Measurements from ENCODE around the gene MMP2. TPM values are rescaled to one million over a fixed set of nuclear protein-coding genes. Genes with fewer than 3 reads are reported as not detected.

MMP2 gene
- total and polyA plus RNA-seq, 2 of the 13 experiments (the other 11 are each of a cell fraction or from before 2014, with no cell fraction given): 0.31 to 1.3 TPM

DNA sequence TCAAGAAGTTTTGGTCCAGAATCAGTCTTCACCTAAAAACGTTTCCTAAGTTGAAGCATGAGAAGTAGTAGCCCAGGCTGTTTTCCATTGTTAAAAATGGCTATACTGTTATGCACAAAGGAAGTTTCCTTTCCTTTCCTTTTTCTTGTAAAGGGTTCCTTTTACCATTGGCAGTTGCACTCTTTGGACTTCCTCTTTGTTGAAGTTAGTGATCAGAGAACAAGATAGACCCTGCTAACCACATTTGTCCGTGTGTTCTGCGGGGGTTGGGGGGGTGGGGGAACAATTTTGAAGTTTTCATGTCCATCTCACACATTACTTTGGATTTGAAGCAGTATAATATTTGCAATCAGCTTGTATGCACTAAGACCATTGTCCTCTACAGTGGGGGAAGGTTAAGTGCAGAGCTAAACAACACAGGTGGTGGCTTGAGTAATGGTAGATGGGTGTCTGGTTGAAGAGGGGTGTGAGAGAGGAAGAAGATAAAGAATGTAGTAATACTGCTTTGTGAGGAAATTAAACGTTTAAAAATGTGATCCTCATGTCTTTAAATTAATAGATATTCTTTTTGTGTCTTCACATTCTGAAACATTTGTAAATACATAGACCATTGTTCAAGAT lies 31.3 kb downstream of the MMP2 start:
- H3K36me3 ChIP-seq (replicated peaks in 1 of 2; ENCODE audit: control insufficient read depth in 1 of 2, insufficient read depth in 2 of 2, low read length in 2 of 2): no peaks in the 10 kb centered on the region
- POLR2A ChIA-PET: no interaction called here
- intact Hi-C loops (cut with micrococcal nuclease; ENCODE audit: unreplicated experiment): no loop called here
- no peak for DNase-seq (ENCODE audit: low spot score)
- H3K27ac ChIP-seq (ENCODE audit: extremely low read length, insufficient read depth, low read length): no peak overlapping the region
- H4K20me1 ChIP-seq (ENCODE audit: insufficient read depth, low read length): no peaks in the 10 kb centered on the region
- H3K4me1 ChIP-seq (ENCODE audit: insufficient read depth, low read length): peaks cover 45% of the 10 kb centered on the region
- H3K79me2 ChIP-seq (ENCODE audit: insufficient read depth, low read length): peaks cover 6% of the 10 kb centered on the region
- ATAC-seq: no peak
- in situ Hi-C loops (cut with HindIII; ENCODE audit: extremely low pct_ligation_motif_present, low pct_unique_long_range_greater_than_20kb): no loop called here
- H3K4me2 ChIP-seq (ENCODE audit: low read depth, low read length): peak overlapping the region; percentile 93
- CTCF ChIA-PET (ENCODE audit: low intra/inter-chr PET ratio, low total read pairs): no interaction called here
- H2AFZ ChIP-seq (ENCODE audit: low read length): no peak overlapping the region
- H3K9ac ChIP-seq (ENCODE audit: insufficient read depth, low read depth, low read length): peak overlapping the region; percentile 58; the same call in 1 of the 2 replicates
- H3K9me3 ChIP-seq (ENCODE audit: low read length): peaks cover 10% of the 10 kb centered on the region
- H3K27me3 ChIP-seq (ENCODE audit: control insufficient read depth in 1 of 2, insufficient read depth in 2 of 2, low read length in 2 of 2): no peaks in the 10 kb centered on the region
- FAIRE-seq: no peak
- BruUV-seq (replicated peaks): no TSS peak
- 8% methylated on average over 4 of the region's 4 CpGs for WGBS (ENCODE audit: low lambda C conversion rate)
- peak overlapping the region; percentile 69 to 88 (median 76); a peak in 5 of 6 replicates for H3K4me3 ChIP-seq (replicated peaks in 1 of 3; ENCODE audit: insufficient read depth in 1 of 3, low read depth in 2 of 3, low read length in 3 of 3)
- TF ChIP-seq ETV5 (CRISPR knock-in tag; IDR thresholded peaks at IDR 0.05; ENCODE audit: borderline replicate concordance): no peak
- no peak for TF ChIP-seq YEATS2 (CRISPR knock-in tag; IDR thresholded peaks at IDR 0.05; ENCODE audit: borderline replicate concordance)
- TF ChIP-seq ATF6 (CRISPR knock-in tag; conservative IDR thresholded peaks at IDR 0.05): no peak
- no peak for TF ChIP-seq ZNF431 (CRISPR knock-in tag; IDR thresholded peaks at IDR 0.05; ENCODE audit: borderline replicate concordance, low read depth)
- TF ChIP-seq MTF2 (CRISPR knock-in tag; IDR thresholded peaks at IDR 0.05; ENCODE audit: borderline replicate concordance): no peak
- TF ChIP-seq ZNF20 (CRISPR knock-in tag; IDR thresholded peaks at IDR 0.05): no peak
- no peak for TF ChIP-seq ZNF720 (CRISPR knock-in tag; IDR thresholded peaks at IDR 0.05)
- TF ChIP-seq NBN (conservative IDR thresholded peaks at IDR 0.05): no peak
- no peak for TF ChIP-seq FOXK2 (IDR thresholded peaks at IDR 0.05)
- TF ChIP-seq, protein P1, sequence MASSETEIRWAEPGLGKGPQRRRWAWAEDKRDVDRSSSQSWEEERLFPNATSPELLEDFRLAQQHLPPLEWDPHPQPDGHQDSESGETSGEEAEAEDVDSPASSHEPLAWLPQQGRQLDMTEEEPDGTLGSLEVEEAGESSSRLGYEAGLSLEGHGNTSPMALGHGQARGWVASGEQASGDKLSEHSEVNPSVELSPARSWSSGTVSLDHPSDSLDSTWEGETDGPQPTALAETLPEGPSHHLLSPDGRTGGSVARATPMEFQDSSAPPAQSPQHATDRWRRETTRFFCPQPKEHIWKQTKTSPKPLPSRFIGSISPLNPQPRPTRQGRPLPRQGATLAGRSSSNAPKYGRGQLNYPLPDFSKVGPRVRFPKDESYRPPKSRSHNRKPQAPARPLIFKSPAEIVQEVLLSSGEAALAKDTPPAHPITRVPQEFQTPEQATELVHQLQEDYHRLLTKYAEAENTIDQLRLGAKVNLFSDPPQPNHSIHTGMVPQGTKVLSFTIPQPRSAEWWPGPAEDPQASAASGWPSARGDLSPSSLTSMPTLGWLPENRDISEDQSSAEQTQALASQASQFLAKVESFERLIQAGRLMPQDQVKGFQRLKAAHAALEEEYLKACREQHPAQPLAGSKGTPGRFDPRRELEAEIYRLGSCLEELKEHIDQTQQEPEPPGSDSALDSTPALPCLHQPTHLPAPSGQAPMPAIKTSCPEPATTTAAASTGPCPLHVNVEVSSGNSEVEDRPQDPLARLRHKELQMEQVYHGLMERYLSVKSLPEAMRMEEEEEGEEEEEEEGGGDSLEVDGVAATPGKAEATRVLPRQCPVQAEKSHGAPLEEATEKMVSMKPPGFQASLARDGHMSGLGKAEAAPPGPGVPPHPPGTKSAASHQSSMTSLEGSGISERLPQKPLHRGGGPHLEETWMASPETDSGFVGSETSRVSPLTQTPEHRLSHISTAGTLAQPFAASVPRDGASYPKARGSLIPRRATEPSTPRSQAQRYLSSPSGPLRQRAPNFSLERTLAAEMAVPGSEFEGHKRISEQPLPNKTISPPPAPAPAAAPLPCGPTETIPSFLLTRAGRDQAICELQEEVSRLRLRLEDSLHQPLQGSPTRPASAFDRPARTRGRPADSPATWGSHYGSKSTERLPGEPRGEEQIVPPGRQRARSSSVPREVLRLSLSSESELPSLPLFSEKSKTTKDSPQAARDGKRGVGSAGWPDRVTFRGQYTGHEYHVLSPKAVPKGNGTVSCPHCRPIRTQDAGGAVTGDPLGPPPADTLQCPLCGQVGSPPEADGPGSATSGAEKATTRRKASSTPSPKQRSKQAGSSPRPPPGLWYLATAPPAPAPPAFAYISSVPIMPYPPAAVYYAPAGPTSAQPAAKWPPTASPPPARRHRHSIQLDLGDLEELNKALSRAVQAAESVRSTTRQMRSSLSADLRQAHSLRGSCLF (CRISPR knock-in tag; IDR thresholded peaks at IDR 0.05; ENCODE audit: borderline replicate concordance): no peak
- no peak for TF ChIP-seq SP2 (CRISPR knock-in tag; IDR thresholded peaks at IDR 0.05)
- TF ChIP-seq, protein P2, sequence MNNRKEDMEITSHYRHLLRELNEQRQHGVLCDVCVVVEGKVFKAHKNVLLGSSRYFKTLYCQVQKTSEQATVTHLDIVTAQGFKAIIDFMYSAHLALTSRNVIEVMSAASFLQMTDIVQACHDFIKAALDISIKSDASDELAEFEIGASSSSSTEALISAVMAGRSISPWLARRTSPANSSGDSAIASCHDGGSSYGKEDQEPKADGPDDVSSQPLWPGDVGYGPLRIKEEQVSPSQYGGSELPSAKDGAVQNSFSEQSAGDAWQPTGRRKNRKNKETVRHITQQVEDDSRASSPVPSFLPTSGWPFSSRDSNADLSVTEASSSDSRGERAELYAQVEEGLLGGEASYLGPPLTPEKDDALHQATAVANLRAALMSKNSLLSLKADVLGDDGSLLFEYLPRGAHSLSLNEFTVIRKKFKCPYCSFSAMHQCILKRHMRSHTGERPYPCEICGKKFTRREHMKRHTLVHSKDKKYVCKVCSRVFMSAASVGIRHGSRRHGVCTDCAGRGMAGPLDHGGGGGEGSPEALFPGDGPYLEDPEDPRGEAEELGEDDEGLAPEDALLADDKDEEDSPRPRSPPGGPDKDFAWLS (CRISPR knock-in tag; IDR thresholded peaks at IDR 0.05; ENCODE audit: borderline replicate concordance): no peak
- TF ChIP-seq, protein P3, sequence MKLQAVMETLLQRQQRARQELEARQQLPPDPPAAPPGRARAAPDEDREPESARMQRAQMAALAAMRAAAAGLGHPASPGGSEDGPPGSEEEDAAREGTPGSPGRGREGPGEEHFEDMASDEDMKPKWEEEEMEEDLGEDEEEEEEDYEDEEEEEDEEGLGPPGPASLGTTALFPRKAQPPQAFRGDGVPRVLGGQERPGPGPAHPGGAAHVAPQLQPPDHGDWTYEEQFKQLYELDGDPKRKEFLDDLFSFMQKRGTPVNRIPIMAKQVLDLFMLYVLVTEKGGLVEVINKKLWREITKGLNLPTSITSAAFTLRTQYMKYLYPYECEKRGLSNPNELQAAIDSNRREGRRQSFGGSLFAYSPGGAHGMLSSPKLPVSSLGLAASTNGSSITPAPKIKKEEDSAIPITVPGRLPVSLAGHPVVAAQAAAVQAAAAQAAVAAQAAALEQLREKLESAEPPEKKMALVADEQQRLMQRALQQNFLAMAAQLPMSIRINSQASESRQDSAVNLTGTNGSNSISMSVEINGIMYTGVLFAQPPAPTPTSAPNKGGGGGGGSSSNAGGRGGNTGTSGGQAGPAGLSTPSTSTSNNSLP (IDR thresholded peaks at IDR 0.05; ENCODE audit: low read depth, low read length): no peak
- TF ChIP-seq ZNF24 (IDR thresholded peaks at IDR 0.05): no peak
- no peak for TF ChIP-seq ARHGAP35 (CRISPR knock-in tag; IDR thresholded peaks at IDR 0.05; ENCODE audit: borderline replicate concordance)

All from HepG2 (cell line).